ENCODE results near the gene GPX2.

The GPX2 gene

GRCh38 chr14:64944041-64944440, 1.5 kb upstream of the GPX2 start:
- Histone ChIP-seq H3K4me3 (ENCODE audit: low read length, poor library complexity, severe bottlenecking) (peak overlapping the region; percentile 24), H3K27me3 (ENCODE audit: insufficient read depth, low read length, poor library complexity, severe bottlenecking) (no peaks in the 10 kb centered on the region), H3K9me3 (ENCODE audit: insufficient read depth, low read depth, low read length) (no peaks in the 10 kb centered on the region), H2AFZ (ENCODE audit: low read length) (no peak overlapping the region), H3K4me1 (ENCODE audit: insufficient read depth, low read length, poor library complexity, severe bottlenecking) (peaks cover 36% of the 10 kb centered on the region), H3F3A (ENCODE audit: low read depth) (no peaks in the 10 kb centered on the region; the same call in 1 of the 2 replicates), H4K20me1 (ENCODE audit: insufficient read depth, low read length, poor library complexity, severe bottlenecking) (no peaks in the 10 kb centered on the region), H3K79me2 (ENCODE audit: insufficient read depth, low read length) (no peaks in the 10 kb centered on the region), H3K4me2 (ENCODE audit: low read depth, low read length, poor library complexity, severe bottlenecking) (peak overlapping the region; percentile 60), H3K9me2 (replicated peaks; ENCODE audit: low read depth, low read length) (no peaks in the 10 kb centered on the region), H3K9ac (ENCODE audit: low read depth, low read length, poor library complexity, severe bottlenecking) (no peak overlapping the region), H3K36me3 (ENCODE audit: insufficient read depth, low read length) (peaks cover 26% of the 10 kb centered on the region; the same call in 1 of the 2 replicates)
- no peak for TF ChIP-seq CTCF (conservative IDR thresholded peaks at IDR 0.05; ENCODE audit: low read length)

GRCh38 chr14:64943556-64943955, 1.0 kb upstream of the GPX2 start:
- H4K20me1 ChIP-seq (ENCODE audit: insufficient read depth, low read length, poor library complexity, severe bottlenecking), result no peaks in the 10 kb centered on the region
- no peak for TF ChIP-seq EZH2phosphoT487 (IDR thresholded peaks at IDR 0.05; ENCODE audit: borderline replicate concordance)
- TF ChIP-seq CTCF (conservative IDR thresholded peaks at IDR 0.05; ENCODE audit: low read length), result no peak
- peaks cover 21% of the 10 kb centered on the region; the same call in 1 of the 2 replicates for H3K36me3 ChIP-seq (ENCODE audit: insufficient read depth, low read length)

GRCh38 chr14:64940336-64940910, 2.1 kb downstream of the GPX2 start:
- TF ChIP-seq EZH2phosphoT487 (IDR thresholded peaks at IDR 0.05; ENCODE audit: borderline replicate concordance), result no peak
- Histone ChIP-seq H3K4me2 (ENCODE audit: low read depth, low read length, poor library complexity, severe bottlenecking) (no peak overlapping the region), H4K20me1 (ENCODE audit: insufficient read depth, low read length, poor library complexity, severe bottlenecking) (no peaks in the 10 kb centered on the region), H3K4me3 (ENCODE audit: low read length, poor library complexity, severe bottlenecking) (no peak overlapping the region), H3K9me2 (replicated peaks; ENCODE audit: low read depth, low read length) (no peaks in the 10 kb centered on the region), H3K4me1 (ENCODE audit: insufficient read depth, low read length, poor library complexity, severe bottlenecking) (peaks cover 33% of the 10 kb centered on the region), H2AFZ (ENCODE audit: low read length) (no peak overlapping the region), H3K9me3 (ENCODE audit: insufficient read depth, low read depth, low read length) (no peaks in the 10 kb centered on the region), H3K36me3 (ENCODE audit: insufficient read depth, low read length) (peaks cover 5% of the 10 kb centered on the region; the same call in 1 of the 2 replicates), H3K79me2 (ENCODE audit: insufficient read depth, low read length) (no peaks in the 10 kb centered on the region), H3K27me3 (ENCODE audit: insufficient read depth, low read length, poor library complexity, severe bottlenecking) (no peaks in the 10 kb centered on the region), H3K9ac (ENCODE audit: low read depth, low read length, poor library complexity, severe bottlenecking) (no peak overlapping the region), H3F3A (ENCODE audit: low read depth) (no peaks in the 10 kb centered on the region; the same call in 1 of the 2 replicates)

More at GRCh38 chr14:64943556-64943955, 1.0 kb upstream of the GPX2 start:
- H3K9me2 ChIP-seq (replicated peaks; ENCODE audit: low read depth, low read length), result no peaks in the 10 kb centered on the region
- peaks cover 36% of the 10 kb centered on the region for H3K4me1 ChIP-seq (ENCODE audit: insufficient read depth, low read length, poor library complexity, severe bottlenecking)
- H3K4me2 ChIP-seq (ENCODE audit: low read depth, low read length, poor library complexity, severe bottlenecking), result peak overlapping the region; percentile 60
- no peak overlapping the region for H3K9ac ChIP-seq (ENCODE audit: low read depth, low read length, poor library complexity, severe bottlenecking)
- H3K79me2 ChIP-seq (ENCODE audit: insufficient read depth, low read length), result no peaks in the 10 kb centered on the region
- H3F3A ChIP-seq (ENCODE audit: low read depth), result no peaks in the 10 kb centered on the region; the same call in 1 of the 2 replicates
- no peak overlapping the region for H2AFZ ChIP-seq (ENCODE audit: low read length)
- no peaks in the 10 kb centered on the region for H3K9me3 ChIP-seq (ENCODE audit: insufficient read depth, low read depth, low read length)
- H3K4me3 ChIP-seq (ENCODE audit: low read length, poor library complexity, severe bottlenecking), result peak overlapping the region; percentile 24
- no peaks in the 10 kb centered on the region for H3K27me3 ChIP-seq (ENCODE audit: insufficient read depth, low read length, poor library complexity, severe bottlenecking)

- Histone ChIP-seq H3K4me1 (ENCODE audit: insufficient read depth, low read length, poor library complexity, severe bottlenecking) (peaks cover 34% of the 10 kb centered on the region), H3K27me3 (ENCODE audit: insufficient read depth, low read length, poor library complexity, severe bottlenecking) (no peaks in the 10 kb centered on the region), H3K4me3 (ENCODE audit: low read length, poor library complexity, severe bottlenecking) (no peak overlapping the region), H3K9me3 (ENCODE audit: insufficient read depth, low read depth, low read length) (no peaks in the 10 kb centered on the region), H3K36me3 (ENCODE audit: insufficient read depth, low read length) (peaks cover 5% of the 10 kb centered on the region; the same call in 1 of the 2 replicates), H3K79me2 (ENCODE audit: insufficient read depth, low read length) (no peaks in the 10 kb centered on the region), H3F3A (ENCODE audit: low read depth) (no peaks in the 10 kb centered on the region; the same call in 1 of the 2 replicates), H3K4me2 (ENCODE audit: low read depth, low read length, poor library complexity, severe bottlenecking) (no peak overlapping the region), H2AFZ (ENCODE audit: low read length) (no peak overlapping the region), H3K9ac (ENCODE audit: low read depth, low read length, poor library complexity, severe bottlenecking) (no peak overlapping the region), H3K9me2 (replicated peaks; ENCODE audit: low read depth, low read length) (no peaks in the 10 kb centered on the region), H4K20me1 (ENCODE audit: insufficient read depth, low read length, poor library complexity, severe bottlenecking) (no peaks in the 10 kb centered on the region)
- no peak for TF ChIP-seq CTCF (conservative IDR thresholded peaks at IDR 0.05; ENCODE audit: low read length)
- TF ChIP-seq EZH2phosphoT487 (IDR thresholded peaks at IDR 0.05; ENCODE audit: borderline replicate concordance), result no peak
Measured at GRCh38 chr14:64939817-64940190, 2.7 kb downstream of the GPX2 start.
